IMR-90 (cell line): ENCODE measurements around the gene ARPIN.

Experiments
- BHLHE40 ChIP-seq: fragments of 150-350 bp; IDR thresholded peaks from 2 replicates; pipeline ENCODE4 v1.6.1; 2016; ENCODE audit warnings: mild to moderate bottlenecking, low read depth, low read length
- CEBPB ChIP-seq: IDR thresholded peaks from 2 replicates; pipeline ENCODE4 v1.6.1; 2012; ENCODE audit warnings: low read depth, low read length, improper control_type of control experiment
- MAFK ChIP-seq: IDR thresholded peaks from 2 replicates; pipeline ENCODE4 v1.6.1; 2012; ENCODE audit warnings: low read depth, low read length, improper control_type of control experiment
- POLR2A ChIP-seq: IDR thresholded peaks from 2 replicates; pipeline ENCODE4 v1.6.1; 2012; ENCODE audit warnings: mild to moderate bottlenecking, low read depth, low read length
- TF ChIP-seq, protein P1 (sequence below): conservative IDR thresholded peaks from 2 replicates; pipeline ENCODE4 v1.5.1; 2012; ENCODE audit warnings: mild to moderate bottlenecking, low read depth, low read length, improper control_type of control experiment

DNA sequence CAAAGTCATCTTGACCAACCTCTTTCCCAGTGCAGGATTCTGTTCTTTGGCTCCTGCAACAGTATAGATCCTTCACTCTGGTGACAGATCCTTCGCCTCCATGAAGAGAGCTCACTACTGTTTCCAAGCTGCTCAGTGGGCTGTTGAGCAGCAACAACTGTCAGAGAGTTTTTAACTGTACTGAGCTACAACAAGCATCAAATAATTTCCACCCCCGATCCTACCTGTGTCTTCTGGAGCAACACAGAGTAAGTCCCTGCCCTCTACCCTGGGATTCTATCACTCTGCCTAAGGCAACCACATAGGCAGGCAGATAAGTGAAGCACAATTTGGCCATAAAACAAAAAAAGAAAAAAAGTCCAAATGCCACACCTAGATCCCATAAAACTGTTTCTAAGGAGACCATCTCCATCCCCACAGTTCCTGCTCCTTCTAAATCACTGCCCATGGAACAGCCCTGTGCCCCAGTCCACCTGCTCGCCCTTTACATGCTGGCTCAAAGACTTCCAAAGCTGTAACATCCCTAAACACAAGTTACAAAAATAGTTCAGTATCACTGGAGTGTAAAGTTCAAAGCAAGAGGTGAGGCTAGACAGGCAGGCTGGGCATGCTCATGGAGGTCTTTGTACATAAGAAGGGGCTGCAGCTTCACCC, 60.3 kb downstream of the ARPIN start:
- TF ChIP-seq, protein P1, sequence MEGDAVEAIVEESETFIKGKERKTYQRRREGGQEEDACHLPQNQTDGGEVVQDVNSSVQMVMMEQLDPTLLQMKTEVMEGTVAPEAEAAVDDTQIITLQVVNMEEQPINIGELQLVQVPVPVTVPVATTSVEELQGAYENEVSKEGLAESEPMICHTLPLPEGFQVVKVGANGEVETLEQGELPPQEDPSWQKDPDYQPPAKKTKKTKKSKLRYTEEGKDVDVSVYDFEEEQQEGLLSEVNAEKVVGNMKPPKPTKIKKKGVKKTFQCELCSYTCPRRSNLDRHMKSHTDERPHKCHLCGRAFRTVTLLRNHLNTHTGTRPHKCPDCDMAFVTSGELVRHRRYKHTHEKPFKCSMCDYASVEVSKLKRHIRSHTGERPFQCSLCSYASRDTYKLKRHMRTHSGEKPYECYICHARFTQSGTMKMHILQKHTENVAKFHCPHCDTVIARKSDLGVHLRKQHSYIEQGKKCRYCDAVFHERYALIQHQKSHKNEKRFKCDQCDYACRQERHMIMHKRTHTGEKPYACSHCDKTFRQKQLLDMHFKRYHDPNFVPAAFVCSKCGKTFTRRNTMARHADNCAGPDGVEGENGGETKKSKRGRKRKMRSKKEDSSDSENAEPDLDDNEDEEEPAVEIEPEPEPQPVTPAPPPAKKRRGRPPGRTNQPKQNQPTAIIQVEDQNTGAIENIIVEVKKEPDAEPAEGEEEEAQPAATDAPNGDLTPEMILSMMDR: no peak
- TF ChIP-seq POLR2A (no peak), BHLHE40 (no peak), CEBPB (no peak), MAFK (no peak)
